Caco-2 (cell line): ENCODE data around the gene TRPC4AP. TPM values are rescaled to one million over a fixed set of nuclear protein-coding genes. Genes with fewer than 3 reads are reported as not detected.
"Not testable (repeated sequence)": the region's sequence is repeated elsewhere in the genome, so short reads cannot be mapped to it uniquely, and the experiment has no call there.

Experiments used
- BruUV-seq: library from RNA; stranded (reverse); fragments of 400-500 nt; replicated peaks from 2 replicates; lab custom pipeline; 2021; lab: Mats Ljungman, UMichigan
- CTCF ChIA-PET: fragments of 300-600 bp; sonication (Branson Sonifier 250); formaldehyde crosslinking; loops from one replicate; lab custom pipeline; 2022; ENCODE audit warnings: antibody characterized with exemption; lab: Charles Lee
- POLR2A ChIA-PET: fragments of 300-600 bp; sonication (Branson Sonifier 250); formaldehyde crosslinking; loops from one replicate; lab custom pipeline; 2022; ENCODE audit warnings: antibody characterized with exemption; lab: Charles Lee
- DNase-seq, 2 experiments: peaks; one replicate each; pipeline versions ENCODE4 v3.0.0 to v3.0.0-alpha.2; 2020 to 2022
- H3K27me3 ChIP-seq: replicated peaks from 2 replicates; pipeline ENCODE4 v1.6.0; 2011; ENCODE audit warnings: low read length; ENCODE audit not compliant: control insufficient read depth, insufficient read depth
- H3K36me3 ChIP-seq: 2 replicates; pipeline ENCODE4 v1.5.1; 2011; ENCODE audit warnings: low read length; ENCODE audit not compliant: control insufficient read depth, insufficient read depth
- H3K4me1 ChIP-seq: fragments of 250-450 bp; sonication (Bioruptor Pico); 2 replicates; pipeline ENCODE4 v1.5.1; 2020; ENCODE audit warnings: mild to moderate bottlenecking
- H3K4me3 ChIP-seq: 2 replicates; pipeline ENCODE4 v1.5.1; 2011; ENCODE audit warnings: low read depth, mild to moderate bottlenecking, control low read depth, low read length
- H3K9me3 ChIP-seq: fragments of 250-450 bp; sonication (Bioruptor Pico); 2 replicates; pipeline ENCODE4 v1.5.1; 2020; ENCODE audit warnings: mild to moderate bottlenecking, moderate library complexity
- H3K27ac Mint-ChIP-seq: one replicate; pipeline ENCODE4 v1.8.0; 2022; ENCODE audit warnings: mixed read lengths; ENCODE audit not compliant: unreplicated experiment
- H3K27me3 Mint-ChIP-seq: one replicate; pipeline ENCODE4 v1.8.0; 2022; ENCODE audit warnings: mixed read lengths; ENCODE audit not compliant: insufficient read depth, unreplicated experiment
- H3K36me3 Mint-ChIP-seq: one replicate; pipeline ENCODE4 v1.8.0; 2022; ENCODE audit warnings: mild to moderate bottlenecking, mixed read lengths; ENCODE audit not compliant: insufficient read depth, unreplicated experiment
- H3K4me1 Mint-ChIP-seq: one replicate; pipeline ENCODE4 v1.8.0; 2022; ENCODE audit warnings: low read depth, mixed read lengths; ENCODE audit not compliant: unreplicated experiment
- H3K4me3 Mint-ChIP-seq: one replicate; pipeline ENCODE4 v1.8.0; 2022; ENCODE audit warnings: mild to moderate bottlenecking, moderate library complexity, mixed read lengths; ENCODE audit not compliant: unreplicated experiment
- H3K9me3 Mint-ChIP-seq: one replicate; pipeline ENCODE4 v1.8.0; 2022; ENCODE audit warnings: mixed read lengths; ENCODE audit not compliant: unreplicated experiment
- intact Hi-C: fragments of 100-400 bp; cut with micrococcal nuclease; formaldehyde crosslinking; loops from one replicate; pipeline ENCODE4 v1.10.0; 2022; ENCODE audit not compliant: unreplicated experiment
- total RNA-seq: library from RNA; stranded (reverse); gene quantifications from 2 replicates; pipeline ENCODE4 v1.2.3, GENCODE V29; 2022
- TF ChIP-seq, protein P1 (sequence below), 2 experiments: fragments of 200-600 bp in 1 of 2; IDR thresholded peaks; 1 replicate in 1 of 2; 2 replicates in 1 of 2; pipeline versions ENCODE4 v1.5.1 to v1.8.0; 2011 to 2022; ENCODE audit warnings: antibody characterized with exemption in 1 of 2, control low read depth in 1 of 2, inconsistent platforms in 1 of 2, low read depth in 1 of 2, low read length in 1 of 2, mild to moderate bottlenecking in 1 of 2, moderate library complexity in 1 of 2; ENCODE audit not compliant: insufficient read depth in 1 of 2, severe bottlenecking in 1 of 2, unreplicated experiment in 1 of 2

TRPC4AP gene
- total RNA-seq, 1 experiment from 2014 or later: 144 TPM

DNA sequence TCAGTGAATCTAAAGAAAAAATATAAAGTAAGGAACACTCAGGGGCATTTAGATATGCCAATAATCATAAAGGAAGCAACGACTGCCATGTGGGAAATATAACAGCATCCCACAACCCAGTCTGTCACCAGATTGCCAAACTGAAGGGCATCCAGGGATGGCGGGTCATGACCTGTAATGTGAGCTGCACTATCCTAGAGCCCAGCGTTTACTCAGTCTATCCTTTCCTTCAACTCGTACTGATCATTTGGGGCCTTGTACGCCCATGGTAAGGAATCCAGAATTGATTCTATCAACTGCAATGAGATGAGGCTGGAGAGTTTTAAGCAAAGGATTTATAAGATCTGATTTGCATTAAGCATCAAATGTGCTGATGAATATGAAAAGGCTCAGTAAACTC, 5.3 kb downstream of the TRPC4AP start:
- Histone ChIP-seq H3K27me3 (no peaks in the 10 kb centered on the region), H3K9me3 (no peaks in the 10 kb centered on the region), H3K4me1 (peaks cover 8% of the 10 kb centered on the region), H3K4me3 (no peak overlapping the region), H3K36me3 (no peaks in the 10 kb centered on the region; the same call in 1 of the 2 replicates)
- peaks cover 12% of the 10 kb centered on the region for H3K4me1 Mint-ChIP-seq
- POLR2A ChIA-PET: no interaction called here
- H3K36me3 Mint-ChIP-seq: peaks cover 52% of the 10 kb centered on the region
- intact Hi-C loops: no loop called here
- TF ChIP-seq, protein P1, sequence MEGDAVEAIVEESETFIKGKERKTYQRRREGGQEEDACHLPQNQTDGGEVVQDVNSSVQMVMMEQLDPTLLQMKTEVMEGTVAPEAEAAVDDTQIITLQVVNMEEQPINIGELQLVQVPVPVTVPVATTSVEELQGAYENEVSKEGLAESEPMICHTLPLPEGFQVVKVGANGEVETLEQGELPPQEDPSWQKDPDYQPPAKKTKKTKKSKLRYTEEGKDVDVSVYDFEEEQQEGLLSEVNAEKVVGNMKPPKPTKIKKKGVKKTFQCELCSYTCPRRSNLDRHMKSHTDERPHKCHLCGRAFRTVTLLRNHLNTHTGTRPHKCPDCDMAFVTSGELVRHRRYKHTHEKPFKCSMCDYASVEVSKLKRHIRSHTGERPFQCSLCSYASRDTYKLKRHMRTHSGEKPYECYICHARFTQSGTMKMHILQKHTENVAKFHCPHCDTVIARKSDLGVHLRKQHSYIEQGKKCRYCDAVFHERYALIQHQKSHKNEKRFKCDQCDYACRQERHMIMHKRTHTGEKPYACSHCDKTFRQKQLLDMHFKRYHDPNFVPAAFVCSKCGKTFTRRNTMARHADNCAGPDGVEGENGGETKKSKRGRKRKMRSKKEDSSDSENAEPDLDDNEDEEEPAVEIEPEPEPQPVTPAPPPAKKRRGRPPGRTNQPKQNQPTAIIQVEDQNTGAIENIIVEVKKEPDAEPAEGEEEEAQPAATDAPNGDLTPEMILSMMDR (IDR thresholded peaks at IDR 0.05; ENCODE audit: insufficient read depth in 1 of 2, low read depth in 1 of 2, low read length in 1 of 2, severe bottlenecking in 1 of 2, unreplicated experiment in 1 of 2): no peak
- BruUV-seq: no TSS peak
- H3K4me3 Mint-ChIP-seq: no peak overlapping the region
- H3K9me3 Mint-ChIP-seq: no peaks in the 10 kb centered on the region
- CTCF ChIA-PET: interaction anchor here (0.6 kb wide), 1 partner anchor 9 kb away, joined by 5 read pairs; no protein-coding TSS in a partner anchor
- DNase-seq: no peak
- H3K27me3 Mint-ChIP-seq: no peaks in the 10 kb centered on the region
- no peak overlapping the region for H3K27ac Mint-ChIP-seq

DNA sequence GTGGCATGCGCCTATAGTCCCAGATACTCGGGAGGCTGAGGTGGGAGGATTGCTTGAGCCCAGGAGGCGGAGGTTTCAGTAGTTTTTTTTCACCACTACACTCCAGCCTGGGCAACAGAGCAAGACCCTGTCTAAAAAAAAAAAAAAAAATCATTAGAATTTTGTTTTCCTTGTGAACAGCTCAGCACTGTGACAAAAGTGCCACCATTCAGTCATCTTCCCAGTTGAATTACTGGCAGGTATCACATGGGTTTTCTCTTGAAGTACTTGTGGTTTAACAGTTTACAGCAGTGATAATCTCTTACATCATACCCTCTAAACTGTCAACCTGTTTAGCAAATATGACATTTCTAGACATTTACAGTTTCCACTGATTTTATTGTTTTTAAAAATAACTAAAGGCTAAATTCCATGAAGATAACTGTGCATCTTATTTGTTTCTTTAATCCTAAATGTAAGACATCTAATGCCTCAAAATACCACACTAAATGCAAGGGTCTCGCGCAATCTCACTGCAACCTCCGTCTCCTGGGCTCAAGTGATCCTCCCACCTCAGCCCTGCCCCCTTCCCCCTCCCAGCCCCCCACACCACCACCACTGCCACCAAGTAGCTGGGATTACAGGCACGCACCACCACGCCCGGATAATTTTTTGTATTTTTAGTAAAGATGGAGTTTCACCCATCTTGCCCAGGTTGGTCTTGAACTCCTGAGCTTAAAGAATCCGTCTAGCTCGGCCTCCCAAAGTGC, 7.0 kb downstream of the TRPC4AP start:
- no peaks in the 10 kb centered on the region for H3K4me1 ChIP-seq
- no peak overlapping the region for H3K4me3 ChIP-seq
- H3K36me3 ChIP-seq: no peaks in the 10 kb centered on the region; the same call in 1 of the 2 replicates
- no peak overlapping the region for H3K27ac Mint-ChIP-seq
- peaks cover 6% of the 10 kb centered on the region for H3K4me1 Mint-ChIP-seq
- H3K9me3 Mint-ChIP-seq: no peaks in the 10 kb centered on the region
- TF ChIP-seq, protein P1 (IDR thresholded peaks at IDR 0.05; ENCODE audit: insufficient read depth in 1 of 2, low read depth in 1 of 2, low read length in 1 of 2, severe bottlenecking in 1 of 2, unreplicated experiment in 1 of 2): no peak
- H3K4me3 Mint-ChIP-seq: no peak overlapping the region
- no peaks in the 10 kb centered on the region for H3K9me3 ChIP-seq
- H3K27me3 ChIP-seq: no peaks in the 10 kb centered on the region
- intact Hi-C loops: no loop called here
- H3K27me3 Mint-ChIP-seq: no peaks in the 10 kb centered on the region
- POLR2A ChIA-PET: interaction anchor here (0.6 kb wide), 1 partner anchor 217 kb away, joined by 3 read pairs; no protein-coding TSS in a partner anchor
- peaks cover 52% of the 10 kb centered on the region for H3K36me3 Mint-ChIP-seq
- CTCF ChIA-PET: interaction anchor here (0.6 to 0.9 kb wide), 3 partner anchors 11 to 755 kb away, joined by 3 to 5 read pairs (median 4); no protein-coding TSS in a partner anchor
- DNase-seq: no peak
- BruUV-seq: no TSS peak

DNA sequence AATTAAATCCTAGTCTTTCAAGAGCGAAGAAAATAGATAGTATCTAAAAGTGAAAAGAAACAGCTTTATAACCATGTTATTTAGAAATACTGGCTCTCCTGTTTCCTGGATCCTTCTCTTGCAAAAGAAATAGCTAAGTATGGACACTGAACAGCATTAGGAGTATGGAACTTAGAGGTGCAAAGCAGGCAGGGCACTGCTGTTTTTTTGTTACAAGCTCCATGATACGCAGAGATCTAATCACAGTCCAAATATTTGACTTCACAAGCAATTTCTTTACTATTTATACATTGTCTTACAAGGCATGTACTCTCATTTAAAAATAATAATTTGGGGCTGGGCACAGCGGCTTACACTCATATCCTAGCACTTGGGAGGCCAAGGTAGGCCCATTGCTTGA, 7.6 kb downstream of the TRPC4AP start:
- H3K27me3 Mint-ChIP-seq: no peaks in the 10 kb centered on the region
- Histone ChIP-seq H3K9me3 (no peaks in the 10 kb centered on the region), H3K36me3 (no peaks in the 10 kb centered on the region; the same call in 1 of the 2 replicates), H3K27me3 (no peaks in the 10 kb centered on the region), H3K4me1 (no peaks in the 10 kb centered on the region), H3K4me3 (no peak overlapping the region)
- DNase-seq: no peak
- intact Hi-C loops: no loop called here
- POLR2A ChIA-PET: interaction anchor here (0.6 kb wide), 1 partner anchor 217 kb away, joined by 3 read pairs; no protein-coding TSS in a partner anchor
- H3K4me3 Mint-ChIP-seq: no peak overlapping the region
- no TSS peak for BruUV-seq
- no peak overlapping the region for H3K27ac Mint-ChIP-seq
- CTCF ChIA-PET: interaction anchor here (0.6 to 0.7 kb wide), 2 partner anchors 178 to 315 kb away, joined by 4 to 6 read pairs; no protein-coding TSS in a partner anchor
- peaks cover 57% of the 10 kb centered on the region for H3K36me3 Mint-ChIP-seq
- H3K4me1 Mint-ChIP-seq: peaks cover 6% of the 10 kb centered on the region
- TF ChIP-seq, protein P1 (IDR thresholded peaks at IDR 0.05; ENCODE audit: insufficient read depth in 1 of 2, low read depth in 1 of 2, low read length in 1 of 2, severe bottlenecking in 1 of 2, unreplicated experiment in 1 of 2): no peak
- no peaks in the 10 kb centered on the region for H3K9me3 Mint-ChIP-seq

DNA sequence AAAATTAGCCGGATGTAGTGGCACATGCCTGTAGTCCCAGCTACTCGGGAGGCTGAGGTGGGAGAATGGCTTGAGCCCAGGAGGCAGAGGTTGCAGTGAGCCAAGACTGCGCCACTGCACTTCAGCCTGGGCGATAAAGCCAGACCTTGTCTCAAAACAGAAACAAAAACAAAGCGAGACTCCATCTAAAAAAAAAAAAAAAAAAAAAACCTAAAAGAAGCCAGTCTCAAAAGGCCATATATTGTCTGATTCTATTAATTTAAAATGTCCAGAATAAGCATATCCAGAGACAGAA, 12.3 kb downstream of the TRPC4AP start:
- H3K4me3 Mint-ChIP-seq, H3K36me3 ChIP-seq, intact Hi-C loops, H3K4me1 ChIP-seq, H3K27ac Mint-ChIP-seq, H3K9me3 ChIP-seq, BruUV-seq, H3K4me1 Mint-ChIP-seq, H3K27me3 ChIP-seq, POLR2A ChIA-PET, H3K4me3 ChIP-seq, DNase-seq, H3K27me3 Mint-ChIP-seq: not testable (repeated sequence)
- peaks cover 67% of the 10 kb centered on the region for H3K36me3 Mint-ChIP-seq
- CTCF ChIA-PET: interaction anchor here (1.4 kb wide), 1 partner anchor 206 kb away, joined by 3 read pairs; no protein-coding TSS in a partner anchor
- peaks cover 18% of the 10 kb centered on the region for H3K9me3 Mint-ChIP-seq
